HG02571 (cell line): ENCODE measurements around the gene INTS14.

ENCODE experiments used
- ATAC-seq: cut with Tn5 transposase; IDR thresholded peaks from one replicate; pipeline ENCODE4 v1.9.1; 2021; ENCODE audit warnings: mild to moderate bottlenecking, moderate library complexity; ENCODE audit not compliant: unreplicated experiment

Gene INTS14

GRCh38 chr15:65535192-65535591, 75.7 kb downstream of the INTS14 start:
- no peak for ATAC-seq

- ATAC-seq = no peak
These were observed 77.7 kb downstream of the INTS14 start for GRCh38 chr15:65533057-65533756.

DNA sequence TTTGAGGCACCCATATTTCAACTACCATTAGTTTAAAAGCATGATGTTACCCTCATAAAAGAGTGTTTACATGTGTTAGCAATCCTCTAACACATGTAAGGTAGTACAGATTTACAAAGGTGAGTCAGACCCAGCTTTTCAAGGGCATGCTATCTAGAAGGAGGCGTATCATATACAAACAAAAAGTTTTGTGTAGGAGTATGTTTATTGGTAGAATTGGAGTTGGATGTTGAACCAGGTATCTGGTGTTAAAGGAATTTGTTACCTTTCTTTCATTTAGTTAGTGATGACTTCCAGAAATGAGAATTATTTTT, 78.2 kb downstream of the INTS14 start:
- ATAC-seq = no peak

GRCh38 chr15:65530318-65531111, 80.4 kb downstream of the INTS14 start, which contains the start of gene HACD3:
Gene HACD3, plus strand, starts transcription at chr15:65530463. Its CDS starts 169 bp downstream, at chr15:65530632.
- peak; percentile 68 for ATAC-seq

DNA sequence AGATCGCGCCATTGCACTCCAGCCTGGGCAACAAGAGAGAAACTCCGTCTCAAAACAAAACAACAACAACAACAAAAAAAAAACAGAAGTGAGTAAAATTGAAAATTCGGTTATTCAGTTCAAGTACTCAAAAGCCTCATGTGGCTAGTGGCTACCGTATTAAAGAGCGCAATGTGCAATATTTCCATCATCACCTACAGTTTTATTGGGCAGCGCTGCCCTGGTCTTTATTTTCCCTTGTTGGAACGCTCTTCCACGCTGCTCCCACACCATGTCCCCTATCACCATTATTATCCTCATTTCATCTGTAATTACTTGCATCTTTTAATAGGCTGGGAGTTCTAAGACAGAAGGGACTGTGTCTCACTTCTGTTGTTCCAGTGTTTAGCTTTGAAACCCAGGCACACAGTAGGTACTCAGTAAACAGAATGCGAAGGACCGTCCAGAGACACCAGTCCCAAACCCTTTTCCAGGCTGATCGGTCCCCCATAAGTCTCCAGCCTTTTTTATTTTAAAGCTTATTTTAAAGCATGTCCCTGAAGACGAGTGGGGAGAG, 81.1 kb downstream of the INTS14 start:
- ATAC-seq = no peak
